ENCODE results near the gene RNASE13. TPM values are rescaled to one million over a fixed set of nuclear protein-coding genes. Genes with fewer than 3 reads are reported as not detected.
A peak's percentile ranks its signal among the peaks of the same experiment; 100 is the strongest.
"Not testable (repeated sequence)": the region's sequence is repeated elsewhere in the genome, so short reads cannot be mapped to it uniquely, and the experiment has no call there.

Gene RNASE13
- total RNA-seq, 4 donors from 2014 or later = not detected

DNA sequence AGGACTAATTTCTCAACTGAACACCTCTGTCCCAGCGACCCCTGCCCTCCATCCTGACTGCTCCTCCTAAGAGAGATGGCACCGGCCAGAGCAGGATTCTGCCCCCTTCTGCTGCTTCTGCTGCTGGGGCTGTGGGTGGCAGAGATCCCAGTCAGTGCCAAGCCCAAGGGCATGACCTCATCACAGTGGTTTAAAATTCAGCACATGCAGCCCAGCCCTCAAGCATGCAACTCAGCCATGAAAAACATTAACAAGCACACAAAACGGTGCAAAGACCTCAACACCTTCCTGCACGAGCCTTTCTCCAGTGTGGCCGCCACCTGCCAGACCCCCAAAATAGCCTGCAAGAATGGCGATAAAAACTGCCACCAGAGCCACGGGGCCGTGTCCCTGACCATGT lies 8.3 kb upstream of the RNASE13 start:
- Histone ChIP-seq H3K4me1 (peaks cover 14 to 48% (median 17%) of the 10 kb centered on the region in 3 donors), H3K27ac (no peak overlapping the region), H3K9me3 (no peaks in the 10 kb centered on the region), H3K36me3 (no peaks in the 10 kb centered on the region), H3K27me3 (no peaks in the 10 kb centered on the region), H3K4me3 (no peak overlapping the region)
- 55 to 59% methylated on average over 5 to 7 of the region's 8 CpGs for WGBS, 2 donors (ENCODE audit: low coverage in 1 of 2)
- TF ChIP-seq, protein P1, sequence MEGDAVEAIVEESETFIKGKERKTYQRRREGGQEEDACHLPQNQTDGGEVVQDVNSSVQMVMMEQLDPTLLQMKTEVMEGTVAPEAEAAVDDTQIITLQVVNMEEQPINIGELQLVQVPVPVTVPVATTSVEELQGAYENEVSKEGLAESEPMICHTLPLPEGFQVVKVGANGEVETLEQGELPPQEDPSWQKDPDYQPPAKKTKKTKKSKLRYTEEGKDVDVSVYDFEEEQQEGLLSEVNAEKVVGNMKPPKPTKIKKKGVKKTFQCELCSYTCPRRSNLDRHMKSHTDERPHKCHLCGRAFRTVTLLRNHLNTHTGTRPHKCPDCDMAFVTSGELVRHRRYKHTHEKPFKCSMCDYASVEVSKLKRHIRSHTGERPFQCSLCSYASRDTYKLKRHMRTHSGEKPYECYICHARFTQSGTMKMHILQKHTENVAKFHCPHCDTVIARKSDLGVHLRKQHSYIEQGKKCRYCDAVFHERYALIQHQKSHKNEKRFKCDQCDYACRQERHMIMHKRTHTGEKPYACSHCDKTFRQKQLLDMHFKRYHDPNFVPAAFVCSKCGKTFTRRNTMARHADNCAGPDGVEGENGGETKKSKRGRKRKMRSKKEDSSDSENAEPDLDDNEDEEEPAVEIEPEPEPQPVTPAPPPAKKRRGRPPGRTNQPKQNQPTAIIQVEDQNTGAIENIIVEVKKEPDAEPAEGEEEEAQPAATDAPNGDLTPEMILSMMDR (IDR thresholded peaks at IDR 0.05) = no peak
- TF ChIP-seq POLR2A (IDR thresholded peaks at IDR 0.05) (no peak), POLR2AphosphoS5 (IDR thresholded peaks at IDR 0.05) (no peak), EP300 (IDR thresholded peaks at IDR 0.05) (no peak)
- no peak for ATAC-seq

DNA sequence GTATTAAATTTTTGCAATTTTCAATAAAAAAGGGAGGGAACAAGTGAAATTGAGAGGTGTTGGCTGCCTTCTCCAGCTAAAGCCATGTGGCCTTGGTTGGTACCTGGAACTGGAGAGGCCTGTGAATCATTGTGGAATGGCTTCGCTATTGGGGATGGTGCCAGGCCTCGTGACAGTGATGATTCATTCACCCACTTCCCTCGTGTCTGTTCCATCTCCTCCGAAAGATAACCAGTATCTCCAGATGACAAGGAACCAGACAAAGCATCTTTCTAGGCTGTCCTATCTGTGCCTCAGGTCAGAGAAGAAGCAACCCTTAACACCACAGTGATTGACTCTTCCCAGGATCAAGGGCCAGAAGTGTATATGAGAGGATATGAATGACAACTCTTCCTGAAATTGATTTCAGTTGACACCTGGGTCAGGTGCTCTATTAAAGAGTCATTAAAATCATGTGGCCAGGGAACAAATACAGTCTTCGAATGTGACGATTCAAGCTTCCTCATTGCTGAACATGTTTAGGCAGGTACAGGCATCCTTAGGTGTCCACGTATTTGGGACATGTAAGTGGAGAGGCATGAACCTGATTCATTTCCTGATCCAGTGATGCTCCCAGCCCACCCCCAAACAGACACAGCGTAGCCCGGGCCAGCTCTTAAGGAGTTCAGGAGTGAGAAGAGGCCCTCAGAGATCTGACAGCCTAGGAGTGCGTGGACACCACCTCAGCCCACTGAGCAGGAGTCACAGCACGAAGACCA lies 7.2 kb upstream of the RNASE13 start, which contains the start of gene RNASE7:
Gene RNASE7, plus strand, starts transcription at position 687 of the 758 bp plus-strand sequence. CDS start 631 bp downstream, outside the sequence.
- Histone ChIP-seq H3K27ac (no peak within 1 kb of the TSS), H3K9me3 (no peaks in the 10 kb centered on the region), H3K36me3 (no peaks in the 10 kb centered on the region), H3K4me1 (peaks cover 14 to 44% (median 17%) of the 10 kb centered on the region in 3 donors), H3K4me3 (no peak within 1 kb of the TSS), H3K27me3 (no peaks in the 10 kb centered on the region)
- TF ChIP-seq, protein P1 (IDR thresholded peaks at IDR 0.05) = no peak
- TF ChIP-seq POLR2AphosphoS5 (IDR thresholded peaks at IDR 0.05) (no peak), POLR2A (IDR thresholded peaks at IDR 0.05) (no peak), EP300 (IDR thresholded peaks at IDR 0.05) (no peak)
- 66 to 67% methylated on average over 7 to 8 of the region's 11 CpGs for WGBS, 2 donors (ENCODE audit: low coverage in 1 of 2)
- no peak for ATAC-seq

DNA sequence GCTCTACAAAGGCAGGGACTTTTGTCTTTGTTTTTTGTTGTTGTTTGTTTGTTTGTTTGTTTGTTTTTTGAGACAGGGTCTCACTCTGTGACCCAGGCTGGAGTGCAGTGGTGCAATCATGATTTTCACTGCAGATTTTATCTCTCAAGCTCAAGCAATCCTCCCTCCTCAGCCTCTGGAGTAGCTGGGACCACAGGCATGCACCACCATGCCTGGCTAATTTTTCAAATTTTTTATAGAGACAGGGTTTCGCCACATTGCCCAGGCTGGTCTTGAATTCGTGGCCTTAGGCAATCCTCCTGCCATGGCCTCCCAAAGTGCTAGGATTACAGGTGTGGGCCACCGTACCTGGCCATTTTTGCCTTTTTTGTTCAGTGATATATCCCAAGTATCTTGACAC lies 6.3 kb upstream of the RNASE13 start:
- WGBS, 2 donors (ENCODE audit: low coverage in 1 of 2) = 75% methylated on average over 3 of the region's 3 CpGs; no CpG with 5 or more reads in 1 of the 2 donors
- H3K9me3 ChIP-seq, H3K4me3 ChIP-seq, H3K27me3 ChIP-seq, H3K27ac ChIP-seq, ATAC-seq, H3K36me3 ChIP-seq: not testable (repeated sequence)
- H3K4me1 ChIP-seq = peaks cover 14 to 44% (median 17%) of the 10 kb centered on the region in 3 donors

DNA sequence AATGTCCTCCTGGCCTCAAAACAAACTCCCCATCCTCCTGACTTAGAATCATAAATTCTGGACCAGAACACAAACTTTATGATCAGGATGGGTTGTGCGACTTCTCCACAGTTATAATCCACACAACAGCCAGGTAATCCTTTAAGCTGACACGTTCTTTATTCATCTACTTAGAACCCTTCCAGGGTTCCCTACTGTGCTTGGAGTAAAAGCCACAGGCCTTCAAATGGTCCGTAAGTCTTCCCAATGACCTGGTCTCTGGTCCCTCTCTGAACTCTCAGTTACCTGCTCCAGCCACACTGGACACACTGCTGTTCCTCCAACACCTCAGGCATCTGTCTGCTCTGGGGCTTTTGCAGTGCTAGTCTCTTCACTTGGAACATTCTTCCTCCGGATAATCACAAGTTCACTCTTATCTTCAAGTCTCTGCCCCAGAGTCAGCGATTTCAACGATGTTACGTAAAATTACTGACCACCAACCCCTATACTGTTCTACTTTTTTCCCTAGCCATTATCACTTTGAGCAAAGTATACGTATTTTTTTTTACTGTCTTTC lies 5.8 kb upstream of the RNASE13 start:
- Histone ChIP-seq H3K27ac (no peak overlapping the region), H3K36me3 (no peaks in the 10 kb centered on the region)
- no peak for TF ChIP-seq POLR2A (IDR thresholded peaks at IDR 0.05)
- TF ChIP-seq, protein P1 (IDR thresholded peaks at IDR 0.05) = no peak
- TF ChIP-seq POLR2AphosphoS5 (IDR thresholded peaks at IDR 0.05) = no peak
- no peak for TF ChIP-seq EP300 (IDR thresholded peaks at IDR 0.05)

DNA sequence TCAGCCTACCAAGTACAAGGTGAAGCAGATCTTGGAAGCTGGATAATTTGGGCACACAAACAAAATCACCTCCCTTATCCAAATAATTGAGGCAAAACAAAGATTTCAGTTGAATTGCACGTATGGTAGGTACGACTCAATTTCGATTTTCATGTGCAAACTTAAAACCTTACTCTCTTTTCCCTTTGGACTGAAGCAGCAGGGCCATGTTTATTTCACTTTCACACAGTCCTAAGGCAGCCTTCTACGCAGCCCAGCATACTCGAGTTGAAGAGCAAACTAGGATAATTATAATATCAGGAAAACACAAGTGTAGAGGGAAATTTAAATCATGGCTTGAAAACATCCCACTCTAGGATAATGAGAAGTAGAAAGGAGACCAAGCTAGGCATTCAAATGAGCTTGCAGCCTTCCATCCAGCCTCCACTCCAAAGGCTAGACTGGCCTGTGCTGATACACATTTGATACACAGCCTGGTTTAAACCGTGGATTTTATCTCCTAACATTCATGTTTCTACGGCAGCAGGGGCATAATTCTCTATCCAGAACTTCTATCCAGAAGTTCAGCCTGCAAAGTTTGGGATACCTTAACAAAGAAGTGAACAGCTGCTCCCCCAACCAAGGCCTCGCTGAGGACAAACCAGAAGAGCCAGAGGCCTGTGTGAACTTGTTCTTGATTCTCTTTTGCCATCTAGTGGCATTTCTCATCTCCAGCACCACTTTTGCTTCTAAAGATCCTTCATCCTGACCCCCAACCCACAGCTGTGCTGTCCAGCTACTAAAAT lies 5.2 kb upstream of the RNASE13 start:
- Histone ChIP-seq H3K9me3 (no peaks in the 10 kb centered on the region), H3K27me3 (no peaks in the 10 kb centered on the region), H3K4me3 (peak overlapping the region in 1 of 2 donors; percentile 22), H3K27ac (peak overlapping the region; percentile 80 to 86 (median 84)), H3K36me3 (no peaks in the 10 kb centered on the region), H3K4me1 (peaks cover 14 to 44% (median 17%) of the 10 kb centered on the region in 3 donors)
- 20 to 50% methylated on average over 7 to 8 of the region's 8 CpGs for WGBS, 2 donors (ENCODE audit: low coverage in 1 of 2)
- TF ChIP-seq EP300 (IDR thresholded peaks at IDR 0.05) (no peak), POLR2AphosphoS5 (IDR thresholded peaks at IDR 0.05) (no peak), POLR2A (IDR thresholded peaks at IDR 0.05) (no peak)
- TF ChIP-seq, protein P1 (IDR thresholded peaks at IDR 0.05) = peak; percentile 54 to 83 (median 80)
- peak; percentile 42 for ATAC-seq

More for the DNA sequence above, 5.8 kb upstream of the RNASE13 start:
- no peaks in the 10 kb centered on the region for H3K27me3 ChIP-seq
- H3K4me1 ChIP-seq = peaks cover 14 to 44% (median 17%) of the 10 kb centered on the region in 3 donors
- no peaks in the 10 kb centered on the region for H3K9me3 ChIP-seq
- ATAC-seq = no peak
- H3K4me3 ChIP-seq = no peak overlapping the region
- 55 to 64% methylated on average over 7 to 8 of the region's 8 CpGs for WGBS, 2 donors (ENCODE audit: low coverage in 1 of 2)
